A673 (cell line): ENCODE data around the gene RAB21. TPM values are rescaled to one million over a fixed set of nuclear protein-coding genes. Genes with fewer than 3 reads are reported as not detected.

Source experiments
- Bru-seq: library from RNA; stranded (reverse); fragments of 400-500 nt; gene quantifications from one replicate; lab custom pipeline; 2021; lab: Mats Ljungman, UMichigan
- BruChase-seq, 2 experiments: library from RNA; stranded (reverse); fragments of 400-500 nt; gene quantifications; one replicate each; lab custom pipeline; 2021; lab: Mats Ljungman, UMichigan
- BruUV-seq: library from RNA; stranded (reverse); fragments of 400-500 nt; replicated peaks from 2 replicates; lab custom pipeline; 2021; lab: Mats Ljungman, UMichigan
- CTCF ChIA-PET: fragments of 300-600 bp; sonication (Branson Sonifier 250); formaldehyde crosslinking; loops from one replicate; lab custom pipeline; 2022; ENCODE audit warnings: antibody characterized with exemption; lab: Charles Lee
- POLR2A ChIA-PET: fragments of 300-600 bp; sonication (Branson Sonifier 250); formaldehyde crosslinking; loops from one replicate; lab custom pipeline; 2022; ENCODE audit warnings: antibody characterized with exemption; ENCODE audit not compliant: low non-redundant PET; lab: Charles Lee
- DNase-seq: peaks from one replicate; pipeline ENCODE4 v3.0.0-alpha.2; 2015; ENCODE audit warnings: low spot score
- H3K27ac ChIP-seq: fragments of 200-600 bp; sonication (generic); 2 replicates; pipeline ENCODE4 v1.5.1; 2016; ENCODE audit warnings: mixed run types, low read depth, mild to moderate bottlenecking, mixed read lengths, antibody characterized with exemption, low read length; ENCODE audit not compliant: poor library complexity, severe bottlenecking
- H3K27me3 ChIP-seq: fragments of 200-600 bp; sonication (generic); replicated peaks from 2 replicates; pipeline ENCODE4 v1.6.1; 2017; ENCODE audit warnings: mixed run types, low read depth, mild to moderate bottlenecking, mixed read lengths, antibody characterized with exemption, low read length; ENCODE audit not compliant: insufficient read depth, poor library complexity
- H3K36me3 ChIP-seq: fragments of 200-600 bp; sonication (generic); 2 replicates; pipeline ENCODE4 v1.6.1; 2016; ENCODE audit warnings: mixed run types, mild to moderate bottlenecking, mixed read lengths, antibody characterized with exemption, low read length; ENCODE audit not compliant: insufficient read depth, poor library complexity, severe bottlenecking
- H3K4me1 ChIP-seq: fragments of 200-600 bp; sonication (generic); 2 replicates; pipeline ENCODE4 v1.6.1; 2017; ENCODE audit warnings: mixed run types, mild to moderate bottlenecking, mixed read lengths, antibody characterized with exemption, low read length; ENCODE audit not compliant: insufficient read depth, poor library complexity, severe bottlenecking
- H3K4me3 ChIP-seq: fragments of 200-600 bp; sonication (generic); 2 replicates; pipeline ENCODE4 v1.5.1; 2016; ENCODE audit warnings: low read depth, mixed run types, mild to moderate bottlenecking, mixed read lengths, low read length; ENCODE audit not compliant: poor library complexity, severe bottlenecking
- H3K9me3 ChIP-seq: fragments of 200-600 bp; sonication (generic); 2 replicates; pipeline ENCODE4 v1.6.1; 2016; ENCODE audit warnings: mixed run types, low read depth, mild to moderate bottlenecking, mixed read lengths, antibody characterized with exemption, low read length; ENCODE audit not compliant: poor library complexity, severe bottlenecking
- CTCF ChIP-seq: fragments of 300-800, 200-600 bp; sonication (generic); conservative IDR thresholded peaks from 2 replicates; pipeline ENCODE4 v1.5.1; 2017; ENCODE audit warnings: low read depth, mild to moderate bottlenecking, antibody characterized with exemption, low read length, moderate library complexity, mixed read lengths
- EZH2 ChIP-seq: fragments of 200-600 bp; sonication (generic); IDR thresholded peaks from 2 replicates; pipeline ENCODE4 v1.6.1; 2017; ENCODE audit warnings: borderline replicate concordance, low read depth, mild to moderate bottlenecking, mixed read lengths, antibody characterized with exemption, low read length; ENCODE audit not compliant: poor library complexity, severe bottlenecking
- intact Hi-C: fragments of 100-400 bp; cut with micrococcal nuclease; formaldehyde crosslinking; loops from one replicate; pipeline ENCODE4 v1.10.0; 2022; ENCODE audit not compliant: unreplicated experiment
- long read RNA-seq: library from polyadenylated mRNA; stranded (forward); transcript quantifications from one replicate; pipeline ENCODE4 v2.0.0, GENCODE V29; 2022
- total RNA-seq: library from RNA; stranded (reverse); gene quantifications from 2 replicates; pipeline ENCODE4 v1.2.3, GENCODE V29; 2021

Gene RAB21, protein sequence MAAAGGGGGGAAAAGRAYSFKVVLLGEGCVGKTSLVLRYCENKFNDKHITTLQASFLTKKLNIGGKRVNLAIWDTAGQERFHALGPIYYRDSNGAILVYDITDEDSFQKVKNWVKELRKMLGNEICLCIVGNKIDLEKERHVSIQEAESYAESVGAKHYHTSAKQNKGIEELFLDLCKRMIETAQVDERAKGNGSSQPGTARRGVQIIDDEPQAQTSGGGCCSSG
- total RNA-seq (105 and 109 TPM in 2 replicates), Bru-seq, nascent RNA (percentile 95 among the genes with signal in this experiment), BruChase-seq, experiment 1, labeled RNA remaining after a 2-hour chase (percentile 94 among the genes with signal in this experiment), BruChase-seq, experiment 2, labeled RNA remaining after a 6-hour chase (percentile 96 among the genes with signal in this experiment)
- long read RNA-seq, full-length matches to known transcripts: 209 of 233 reads
- long read RNA-seq, partial matches to known transcripts: 6 of 233 reads
- long read RNA-seq, other reads (novel, unspliced or antisense): 18 of 233 reads

- Histone ChIP-seq H3K27me3 (no peaks in the 10 kb centered on the region), H3K36me3 (peaks cover 28% of the 10 kb centered on the region), H3K4me3 (peak within 1 kb of the TSS; percentile 96), H3K27ac (peak within 1 kb of the TSS; percentile 95), H3K4me1 (peaks cover 3% of the 10 kb centered on the region), H3K9me3 (peaks cover 15% of the 10 kb centered on the region)
- TF ChIP-seq EZH2 (no peak), CTCF (peak; percentile 24; the same call in 1 of the 2 replicates)
- POLR2A ChIA-PET: no interaction called here
- peak; percentile 99 for DNase-seq
- intact Hi-C loops: no loop called here
- BruUV-seq: no TSS peak
- CTCF ChIA-PET: no interaction called here
Measured at GRCh38 chr12:71754461-71755145, at the start of gene RAB21. TSS of gene RAB21 (plus strand) at chr12:71754863. CDS start at chr12:71755130, 267 bp downstream.

GRCh38 chr12:71704920-71705319, 49.7 kb upstream of the RAB21 start:
- no peak for DNase-seq
- Histone ChIP-seq H3K4me3 (no peak overlapping the region), H3K9me3 (no peaks in the 10 kb centered on the region), H3K36me3 (peaks cover 13% of the 10 kb centered on the region), H3K27me3 (no peaks in the 10 kb centered on the region), H3K27ac (no peak overlapping the region), H3K4me1 (no peaks in the 10 kb centered on the region)
- POLR2A ChIA-PET: no interaction called here
- intact Hi-C loops: no loop called here
- TF ChIP-seq EZH2 (no peak), CTCF (no peak)
- no TSS peak for BruUV-seq
- CTCF ChIA-PET: no interaction called here

DNA sequence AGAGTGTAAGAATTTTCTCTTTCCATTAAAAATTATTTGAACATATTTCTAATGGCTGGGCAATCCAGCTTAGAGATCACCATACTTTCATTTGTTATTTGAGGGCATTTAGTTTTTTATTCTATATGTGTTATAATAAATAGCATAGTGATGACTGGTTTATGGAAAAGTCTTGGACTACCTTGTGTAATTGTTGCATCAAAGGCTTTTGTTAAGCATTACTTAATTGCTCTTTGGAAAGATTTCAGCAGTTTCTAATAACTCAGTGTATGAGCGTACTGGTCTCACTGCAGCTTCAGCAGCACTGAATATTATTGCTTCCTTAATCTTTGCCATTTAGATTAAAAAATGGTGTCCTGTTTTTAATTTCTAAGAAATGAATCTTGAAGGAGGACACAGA, 46.0 kb upstream of the RAB21 start:
- Histone ChIP-seq H3K4me3 (no peak overlapping the region), H3K9me3 (peaks cover 3% of the 10 kb centered on the region), H3K27me3 (no peaks in the 10 kb centered on the region), H3K27ac (no peak overlapping the region), H3K4me1 (no peaks in the 10 kb centered on the region), H3K36me3 (no peaks in the 10 kb centered on the region)
- POLR2A ChIA-PET: no interaction called here
- intact Hi-C loops: no loop called here
- DNase-seq: no peak
- BruUV-seq: no TSS peak
- CTCF ChIA-PET: no interaction called here
- TF ChIP-seq EZH2 (no peak), CTCF (no peak)
